Tibial nerve (tissue), 4 donors: ENCODE data around the gene PRMT2. TPM values are rescaled to one million over a fixed set of nuclear protein-coding genes. Genes with fewer than 3 reads are reported as not detected.
A peak's percentile ranks its signal among the peaks of the same experiment; 100 is the strongest.

ENCODE experiments used
- DNase-seq, 2 donors: peaks; one replicate each; pipeline ENCODE4 v3.0.0-alpha.2; 2019; ENCODE audit warnings: low spot score in 2 of 2
- H3K27ac ChIP-seq, 4 donors: fragments of 200-600 bp; sonication (generic) in 3 of 4; one replicate each; pipeline ENCODE4 v1.5.1; 2017 to 2019; ENCODE audit warnings: mild to moderate bottlenecking in 1 of 4
- H3K27me3 ChIP-seq, 2 donors: fragments of 200-600 bp; sonication (generic) in 1 of 2; one replicate each; pipeline versions ENCODE4 v1.5.1 to v1.6.0; 2017 to 2019
- H3K36me3 ChIP-seq, 3 donors: fragments of 200-600 bp; sonication (generic); one replicate each; pipeline ENCODE4 v1.5.1; 2018 to 2019
- H3K4me1 ChIP-seq, 4 donors: fragments of 200-600 bp; sonication (generic) in 3 of 4; one replicate each; pipeline ENCODE4 v1.5.1; 2017 to 2019
- H3K4me3 ChIP-seq, 4 donors: fragments of 200-600 bp; sonication (generic) in 3 of 4; one replicate each; pipeline ENCODE4 v1.5.1; 2017 to 2019; ENCODE audit warnings: mild to moderate bottlenecking in 1 of 4, moderate library complexity in 1 of 4
- H3K9me3 ChIP-seq, 4 donors: fragments of 200-600 bp; sonication (generic) in 3 of 4; one replicate each; pipeline ENCODE4 v1.5.1; 2017 to 2019
- EP300 ChIP-seq, 2 donors: sonication (generic); formaldehyde crosslinking; IDR thresholded peaks; one replicate each; pipeline ENCODE4 v1.6.1; 2017; ENCODE audit warnings: antibody characterized with exemption in 2 of 2, mild to moderate bottlenecking in 1 of 2
- POLR2A ChIP-seq, 2 donors: fragments of 450-650 bp; IDR thresholded peaks; one replicate each; pipeline ENCODE4 v1.6.1; 2017; ENCODE audit warnings: antibody characterized with exemption in 2 of 2, mild to moderate bottlenecking in 2 of 2, moderate library complexity in 2 of 2
- WGBS, 2 donors: methylation state at CpG; one replicate each; pipeline ENCODE4 v1.1.5; 2018; 5-methylcytosine and 5-hydroxymethylcytosine counted together
- total RNA-seq, 4 donors: library from RNA; depleted of rRNA; stranded (reverse); fragments of >200 nt; gene quantifications; one replicate each; pipeline ENCODE4 v1.1.0, GENCODE V29; 2016
- TF ChIP-seq, protein P1 (sequence below), 5 experiments: fragments of 200-600 bp in 3 of 5; fragments of 450-650 bp in 2 of 5; sonication (generic) in 3 of 5; IDR thresholded peaks; one replicate each; pipeline ENCODE4 v1.5.1; 2016 to 2019; ENCODE audit warnings: antibody characterized with exemption in 5 of 5, mild to moderate bottlenecking in 3 of 5, moderate library complexity in 2 of 5

PRMT2 gene
- total RNA-seq, 4 donors from 2014 or later, result 104 to 132 (median 115) TPM

DNA sequence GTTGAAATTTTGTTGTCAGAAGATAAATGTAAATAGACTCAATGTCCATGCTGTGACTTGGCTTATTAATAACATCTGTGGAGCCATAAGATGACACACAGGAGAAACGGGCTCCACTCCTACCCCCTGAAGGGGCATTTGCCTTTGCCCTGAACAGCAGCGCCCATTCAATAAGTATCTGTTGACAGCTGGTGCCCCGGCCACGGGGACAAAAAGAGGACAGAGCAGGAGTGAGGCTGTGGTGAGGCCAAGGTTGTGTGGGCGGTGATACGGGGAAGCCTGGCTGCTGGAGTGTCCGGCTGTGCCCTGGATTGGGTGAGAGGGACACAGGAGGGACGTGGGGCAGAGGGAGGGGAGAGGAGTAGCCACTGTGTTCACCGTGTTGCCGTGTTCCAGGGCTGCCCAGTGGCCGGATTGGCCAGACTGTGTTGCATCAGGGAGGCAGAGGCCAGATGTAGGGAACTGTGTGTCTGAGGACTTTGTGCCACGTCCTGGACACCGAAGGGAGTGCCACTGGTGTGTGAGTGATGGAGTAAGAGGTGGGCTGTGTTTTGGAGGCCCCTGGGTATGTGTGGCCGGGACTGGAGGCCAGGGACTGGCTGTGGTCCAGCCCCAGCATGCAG, 15.1 kb downstream of the PRMT2 start:
- WGBS, 2 donors, result 49 to 65% methylated on average over 14 of the region's 14 CpGs
- Histone ChIP-seq H3K4me3 (no peak overlapping the region), H3K27ac (peak overlapping the region in 2 of 4 donors; percentile 44 to 46), H3K36me3 (peaks cover 4 to 99% (median 39%) of the 10 kb centered on the region in 3 donors), H3K9me3 (peaks cover 0 to 12% (median 0%) of the 10 kb centered on the region in 4 donors), H3K27me3 (no peaks in the 10 kb centered on the region), H3K4me1 (peaks cover 0 to 36% (median 0%) of the 10 kb centered on the region in 4 donors)
- TF ChIP-seq EP300 (IDR thresholded peaks at IDR 0.05) (no peak), POLR2A (IDR thresholded peaks at IDR 0.05) (no peak)
- TF ChIP-seq, protein P1, sequence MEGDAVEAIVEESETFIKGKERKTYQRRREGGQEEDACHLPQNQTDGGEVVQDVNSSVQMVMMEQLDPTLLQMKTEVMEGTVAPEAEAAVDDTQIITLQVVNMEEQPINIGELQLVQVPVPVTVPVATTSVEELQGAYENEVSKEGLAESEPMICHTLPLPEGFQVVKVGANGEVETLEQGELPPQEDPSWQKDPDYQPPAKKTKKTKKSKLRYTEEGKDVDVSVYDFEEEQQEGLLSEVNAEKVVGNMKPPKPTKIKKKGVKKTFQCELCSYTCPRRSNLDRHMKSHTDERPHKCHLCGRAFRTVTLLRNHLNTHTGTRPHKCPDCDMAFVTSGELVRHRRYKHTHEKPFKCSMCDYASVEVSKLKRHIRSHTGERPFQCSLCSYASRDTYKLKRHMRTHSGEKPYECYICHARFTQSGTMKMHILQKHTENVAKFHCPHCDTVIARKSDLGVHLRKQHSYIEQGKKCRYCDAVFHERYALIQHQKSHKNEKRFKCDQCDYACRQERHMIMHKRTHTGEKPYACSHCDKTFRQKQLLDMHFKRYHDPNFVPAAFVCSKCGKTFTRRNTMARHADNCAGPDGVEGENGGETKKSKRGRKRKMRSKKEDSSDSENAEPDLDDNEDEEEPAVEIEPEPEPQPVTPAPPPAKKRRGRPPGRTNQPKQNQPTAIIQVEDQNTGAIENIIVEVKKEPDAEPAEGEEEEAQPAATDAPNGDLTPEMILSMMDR (IDR thresholded peaks at IDR 0.05), result no peak
- no peak for DNase-seq

DNA sequence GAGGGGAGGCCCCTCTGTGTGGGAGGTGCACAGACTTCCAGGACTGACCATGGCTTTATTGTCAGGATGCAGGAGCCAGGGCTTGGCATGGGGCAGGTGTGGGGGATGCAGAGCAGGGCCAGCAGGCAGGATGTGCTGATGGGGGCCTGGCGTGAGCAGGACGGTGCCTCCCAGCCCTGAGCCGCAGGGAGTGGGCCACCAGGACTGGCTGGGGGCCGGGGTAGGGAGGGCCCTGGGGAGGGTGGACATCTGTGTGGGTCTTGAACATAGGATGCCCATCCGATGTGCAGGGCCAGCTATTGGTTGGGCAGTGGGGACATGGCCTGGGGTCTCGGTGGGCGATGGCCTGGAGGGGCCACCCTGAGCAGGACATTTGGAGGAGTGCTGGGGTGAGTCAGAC, 15.6 kb downstream of the PRMT2 start:
- peaks cover 4 to 99% (median 39%) of the 10 kb centered on the region in 3 donors for H3K36me3 ChIP-seq
- H3K9me3 ChIP-seq, result peaks cover 0 to 18% (median 0%) of the 10 kb centered on the region in 4 donors
- TF ChIP-seq EP300 (IDR thresholded peaks at IDR 0.05), result no peak
- TF ChIP-seq, protein P1 (IDR thresholded peaks at IDR 0.05), result no peak
- TF ChIP-seq POLR2A (IDR thresholded peaks at IDR 0.05), result no peak

DNA sequence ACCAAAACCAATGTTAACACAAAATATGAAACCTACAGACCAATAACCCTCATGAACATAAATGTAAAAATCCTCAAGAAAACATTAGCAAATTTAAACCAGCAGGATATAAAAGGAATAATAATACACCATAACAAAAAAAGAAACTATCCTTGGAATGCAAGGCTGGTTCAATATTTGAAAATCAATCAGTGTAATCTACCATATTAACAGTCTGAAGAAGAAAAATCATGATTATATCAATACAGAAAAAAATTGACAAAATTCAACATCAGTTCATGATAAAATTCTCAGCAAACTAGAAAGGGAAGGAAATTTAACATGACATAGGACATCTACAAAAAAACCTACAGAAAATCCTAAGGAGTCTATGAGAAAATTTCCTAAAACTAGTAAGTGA, 19.8 kb downstream of the PRMT2 start:
- TF ChIP-seq POLR2A (IDR thresholded peaks at IDR 0.05) (no peak), EP300 (IDR thresholded peaks at IDR 0.05) (no peak)
- TF ChIP-seq, protein P1 (IDR thresholded peaks at IDR 0.05), result no peak
- Histone ChIP-seq H3K36me3 (peaks cover 4 to 96% (median 20%) of the 10 kb centered on the region in 3 donors), H3K4me3 (no peak overlapping the region), H3K9me3 (peaks cover 0 to 21% (median 0%) of the 10 kb centered on the region in 4 donors), H3K27ac (no peak overlapping the region), H3K4me1 (peaks cover 0 to 11% (median 0%) of the 10 kb centered on the region in 4 donors), H3K27me3 (no peaks in the 10 kb centered on the region)
- no peak for DNase-seq

More for the DNA sequence above, 15.6 kb downstream of the PRMT2 start:
- H3K4me1 ChIP-seq, result peaks cover 0 to 33% (median 0%) of the 10 kb centered on the region in 4 donors
- H3K27ac ChIP-seq, result peak overlapping the region in 2 of 4 donors; percentile 44 to 46
- DNase-seq, result no peak
- WGBS, 2 donors, result 92% methylated on average over 6 of the region's 7 CpGs; no CpG with 5 or more reads in 1 of the 2 donors
- H3K4me3 ChIP-seq, result no peak overlapping the region
- no peaks in the 10 kb centered on the region for H3K27me3 ChIP-seq

- TF ChIP-seq, protein P1 (IDR thresholded peaks at IDR 0.05), result no peak
- TF ChIP-seq POLR2A (IDR thresholded peaks at IDR 0.05) (no peak), EP300 (IDR thresholded peaks at IDR 0.05) (no peak)
- 93 to 95% methylated on average over 1 of the region's 1 CpG for WGBS, 2 donors
- Histone ChIP-seq H3K27me3 (no peaks in the 10 kb centered on the region), H3K36me3 (peaks cover 4 to 93% (median 20%) of the 10 kb centered on the region in 3 donors), H3K9me3 (peaks cover 0 to 21% (median 0%) of the 10 kb centered on the region in 4 donors), H3K27ac (no peak overlapping the region), H3K4me1 (peaks cover 0 to 3% (median 0%) of the 10 kb centered on the region in 4 donors), H3K4me3 (no peak overlapping the region)
- no peak for DNase-seq
Observed at GRCh38 chr21:46656820-46657219, 21.3 kb downstream of the PRMT2 start.

DNA sequence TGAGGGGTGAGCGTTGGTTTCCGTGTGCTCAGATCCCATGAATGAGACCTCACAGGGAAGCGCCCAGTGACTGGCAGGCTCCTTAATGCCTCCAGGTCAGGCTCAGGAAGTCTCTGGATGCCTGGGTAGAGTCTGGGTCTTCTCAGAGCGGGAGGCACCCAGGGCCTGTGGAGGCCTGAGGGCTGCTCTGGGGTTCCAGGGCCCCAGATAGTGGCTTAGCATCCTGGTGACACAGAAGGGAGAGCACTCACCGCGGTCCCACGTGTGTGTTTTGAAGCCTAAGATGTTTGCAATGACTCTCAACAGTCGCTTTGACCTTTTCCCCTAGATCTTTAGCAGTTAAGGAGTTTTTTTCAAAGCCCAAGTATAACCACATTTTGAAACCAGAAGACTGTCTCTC, 25.0 kb downstream of the PRMT2 start:
- peaks cover 0 to 5% (median 1%) of the 10 kb centered on the region in 4 donors for H3K4me1 ChIP-seq
- no peak overlapping the region for H3K4me3 ChIP-seq
- TF ChIP-seq POLR2A (IDR thresholded peaks at IDR 0.05), result no peak
- TF ChIP-seq, protein P1 (IDR thresholded peaks at IDR 0.05), result no peak
- no peak for TF ChIP-seq EP300 (IDR thresholded peaks at IDR 0.05)
- DNase-seq, result no peak
- H3K36me3 ChIP-seq, result peaks cover 0 to 93% (median 0%) of the 10 kb centered on the region in 3 donors
- H3K27ac ChIP-seq, result no peak overlapping the region
- peaks cover 0 to 9% (median 0%) of the 10 kb centered on the region in 4 donors for H3K9me3 ChIP-seq
- 87 to 92% methylated on average over 8 of the region's 8 CpGs for WGBS, 2 donors
- no peaks in the 10 kb centered on the region for H3K27me3 ChIP-seq
